HCT116 (cell line): ENCODE measurements around the gene C9orf152. TPM values are rescaled to one million over a fixed set of nuclear protein-coding genes. Genes with fewer than 3 reads are reported as not detected.

Source experiments
- ATAC-seq: fragments of 200-7000 bp; cut with Tn5 transposase; 2 replicates; pipeline ENCODE4 v1.9.1; 2020; ENCODE audit warnings: mild to moderate bottlenecking, moderate library complexity
- BruUV-seq: library from RNA; stranded (reverse); fragments of 400-500 nt; replicated peaks from 2 replicates; lab custom pipeline; 2021; lab: Mats Ljungman, UMichigan
- CTCF ChIA-PET: fragments of 300-600 bp; sonication (Branson Sonifier 250); formaldehyde crosslinking; loops from one replicate; lab custom pipeline; 2021; ENCODE audit warnings: antibody characterized with exemption; lab: Charles Lee
- POLR2A ChIA-PET: fragments of 300-600, 350-600 bp; sonication (Branson Sonifier 250); formaldehyde crosslinking; loops from one replicate; lab custom pipeline; 2021; ENCODE audit warnings: antibody characterized with exemption; lab: Charles Lee
- RAD21 ChIA-PET, 2 experiments: fragments of 300-600 bp; sonication (Branson Sonifier 250); formaldehyde crosslinking; loops; one replicate each; lab custom pipeline; 2023; ENCODE audit warnings: low total read pairs in 2 of 2; ENCODE audit not compliant: uncharacterized antibody in 2 of 2, unreplicated experiment in 2 of 2, low non-redundant PET in 1 of 2; lab: Charles Lee
- DNase-seq: peaks from one replicate; pipeline ENCODE4 v3.0.0-alpha.2; 2010; ENCODE audit warnings: low read depth, low spot score
- H2AFZ ChIP-seq: fragments of 200-600 bp; shearing (Covaris generic), sonication (generic); 2 replicates; pipeline ENCODE4 v1.6.1; 2017; ENCODE audit warnings: low read depth, mixed run types, mixed read lengths, antibody characterized with exemption, low read length; ENCODE audit not compliant: poor library complexity, severe bottlenecking
- H3K27ac ChIP-seq: 2 replicates; pipeline ENCODE4 v1.5.1; 2012; ENCODE audit warnings: low read depth, low read length
- H3K27me3 ChIP-seq: fragments of 200-600 bp; sonication (generic); 2 replicates; pipeline ENCODE4 v1.6.1; 2016; ENCODE audit warnings: mixed run types, low read length, mixed read lengths; ENCODE audit not compliant: insufficient read depth
- H3K36me3 ChIP-seq, 2 experiments: fragments of 200-500 bp in 1 of 2; fragments of 200-600 bp in 1 of 2; sonication (Bioruptor generic) in 1 of 2; sonication (generic) in 1 of 2; 2 replicates each; pipeline versions ENCODE4 v1.5.1 to v1.6.1; 2014 to 2016; ENCODE audit warnings: low read length in 2 of 2, inconsistent platforms in 1 of 2, mixed read lengths in 1 of 2, mixed run types in 1 of 2; ENCODE audit not compliant: insufficient read depth in 2 of 2, control insufficient read depth in 1 of 2
- H3K4me1 ChIP-seq, 2 experiments: fragments of 200-600 bp in 1 of 2; sonication (generic) in 1 of 2; 2 replicates each; pipeline versions ENCODE4 v1.5.1 to v1.6.1; 2012 to 2017; ENCODE audit warnings: low read length in 2 of 2, inconsistent platforms in 1 of 2, mild to moderate bottlenecking in 1 of 2, mixed read lengths in 1 of 2, mixed run types in 1 of 2, moderate library complexity in 1 of 2; ENCODE audit not compliant: insufficient read depth in 2 of 2, control insufficient read depth in 1 of 2
- H3K4me2 ChIP-seq: fragments of 200-600 bp; sonication (generic); 2 replicates; pipeline ENCODE4 v1.6.1; 2017; ENCODE audit warnings: mixed run types, low read length, mixed read lengths
- H3K4me3 ChIP-seq, 2 experiments: fragments of 200-600 bp in 1 of 2; sonication (generic) in 1 of 2; replicated peaks in 1 of 2; 2 replicates each; pipeline ENCODE4 v1.5.1; 2011 to 2016; ENCODE audit warnings: low read length in 2 of 2, control low read depth in 1 of 2, low read depth in 1 of 2, mild to moderate bottlenecking in 1 of 2, mixed read lengths in 1 of 2, mixed run types in 1 of 2
- H3K79me2 ChIP-seq: fragments of 200-600 bp; sonication (generic); 2 replicates; pipeline ENCODE4 v1.6.1; 2017; ENCODE audit warnings: mild to moderate bottlenecking, mixed run types, low read length, moderate library complexity, mixed read lengths; ENCODE audit not compliant: insufficient read depth
- H3K9ac ChIP-seq: fragments of 200-600 bp; sonication (generic); 2 replicates; pipeline ENCODE4 v1.6.1; 2016; ENCODE audit warnings: low read length, mixed read lengths
- H3K9me2 ChIP-seq: fragments of 200-600 bp; sonication (generic), shearing (Covaris generic); 2 replicates; pipeline ENCODE4 v1.6.1; 2017; ENCODE audit warnings: mixed run types, mild to moderate bottlenecking, moderate library complexity; ENCODE audit not compliant: insufficient read depth
- H3K9me3 ChIP-seq, 2 experiments: fragments of 200-500 bp in 1 of 2; fragments of 200-600 bp in 1 of 2; sonication (Bioruptor generic) in 1 of 2; sonication (generic) in 1 of 2; 2 replicates each; pipeline ENCODE4 v1.6.1; 2014 to 2017; ENCODE audit warnings: low read length in 2 of 2, mixed read lengths in 2 of 2, inconsistent platforms in 1 of 2, low read depth in 1 of 2, mild to moderate bottlenecking in 1 of 2, mixed run types in 1 of 2, moderate library complexity in 1 of 2; ENCODE audit not compliant: control insufficient read depth in 1 of 2, insufficient read depth in 1 of 2
- H4K20me1 ChIP-seq: fragments of 200-600 bp; sonication (generic), shearing (Covaris generic); 2 replicates; pipeline ENCODE4 v1.6.1; 2017; ENCODE audit warnings: mixed run types, mild to moderate bottlenecking, moderate library complexity; ENCODE audit not compliant: insufficient read depth
- CBX3 ChIP-seq: IDR thresholded peaks from 2 replicates; pipeline ENCODE4 v1.6.1; 2012; ENCODE audit warnings: low read depth
- CEBPB ChIP-seq: IDR thresholded peaks from 2 replicates; pipeline ENCODE4 v1.6.1; 2012; ENCODE audit warnings: low read depth
- EGR1 ChIP-seq: IDR thresholded peaks from 2 replicates; pipeline ENCODE4 v1.6.1; 2012; ENCODE audit warnings: low read depth
- ELF1 ChIP-seq: IDR thresholded peaks from 2 replicates; pipeline ENCODE4 v1.6.1; 2012; ENCODE audit warnings: low read depth, borderline replicate concordance
- EZH2phosphoT487 ChIP-seq: fragments of 200-600 bp; IDR thresholded peaks from 2 replicates; pipeline ENCODE4 v1.6.1; 2018; ENCODE audit warnings: antibody characterized with exemption, borderline replicate concordance
- FOSL1 ChIP-seq: IDR thresholded peaks from 2 replicates; pipeline ENCODE4 v1.6.1; 2012; ENCODE audit warnings: low read depth
- JUND ChIP-seq: IDR thresholded peaks from 2 replicates; pipeline ENCODE4 v1.6.1; 2012
- POLR2A ChIP-seq: IDR thresholded peaks from 2 replicates; pipeline ENCODE4 v1.7.0; 2011; ENCODE audit warnings: borderline replicate concordance; ENCODE audit not compliant: insufficient read depth, insufficient read length; ENCODE audit errors: extremely low read depth
- POLR2AphosphoS5 ChIP-seq: IDR thresholded peaks from 2 replicates; pipeline ENCODE4 v1.6.1; 2011; ENCODE audit warnings: mild to moderate bottlenecking, low read depth, low read length, moderate library complexity
- RAD21 ChIP-seq: IDR thresholded peaks from 2 replicates; pipeline ENCODE4 v1.6.1; 2012; ENCODE audit warnings: low read depth, mild to moderate bottlenecking
- SIN3A ChIP-seq: IDR thresholded peaks from 2 replicates; pipeline ENCODE4 v1.6.1; 2012; ENCODE audit warnings: low read depth
- TCF7L2 ChIP-seq: IDR thresholded peaks from 2 replicates; pipeline ENCODE4 v1.7.0; 2011; ENCODE audit warnings: borderline replicate concordance, inconsistent platforms; ENCODE audit not compliant: insufficient read depth, insufficient read length; ENCODE audit errors: extremely low read depth
- YY1 ChIP-seq: IDR thresholded peaks from 2 replicates; pipeline ENCODE4 v1.6.1; 2011; ENCODE audit warnings: low read length, low read depth, moderate library complexity, mild to moderate bottlenecking; ENCODE audit not compliant: insufficient replicate concordance; ENCODE audit errors: extremely low read depth
- ZFX ChIP-seq: fragments of 450-650 bp; IDR thresholded peaks from 2 replicates; pipeline ENCODE4 v1.6.1; 2017
- intact Hi-C: fragments of 100-400 bp; cut with micrococcal nuclease; formaldehyde crosslinking; loops from 2 replicates; pipeline ENCODE4 v1.10.0; 2022
- total RNA-seq: library from RNA; stranded (reverse); gene quantifications from one replicate; pipeline ENCODE4 v1.2.1, GENCODE V29; 2021; ENCODE audit not compliant: unreplicated experiment
- TF ChIP-seq, protein P1 (sequence below): IDR thresholded peaks from 2 replicates; pipeline ENCODE4 v1.6.1; 2012
- TF ChIP-seq, protein P2 (sequence below): IDR thresholded peaks from 2 replicates; pipeline ENCODE4 v1.6.1; 2012; ENCODE audit warnings: low read depth
- TF ChIP-seq, protein P3 (sequence below): IDR thresholded peaks from 2 replicates; pipeline ENCODE4 v1.6.1; 2011; ENCODE audit warnings: mild to moderate bottlenecking, low read length, moderate library complexity; ENCODE audit not compliant: insufficient replicate concordance; ENCODE audit errors: extremely low read depth

Gene C9orf152
- total RNA-seq, 1 experiment from 2014 or later: not detected

DNA sequence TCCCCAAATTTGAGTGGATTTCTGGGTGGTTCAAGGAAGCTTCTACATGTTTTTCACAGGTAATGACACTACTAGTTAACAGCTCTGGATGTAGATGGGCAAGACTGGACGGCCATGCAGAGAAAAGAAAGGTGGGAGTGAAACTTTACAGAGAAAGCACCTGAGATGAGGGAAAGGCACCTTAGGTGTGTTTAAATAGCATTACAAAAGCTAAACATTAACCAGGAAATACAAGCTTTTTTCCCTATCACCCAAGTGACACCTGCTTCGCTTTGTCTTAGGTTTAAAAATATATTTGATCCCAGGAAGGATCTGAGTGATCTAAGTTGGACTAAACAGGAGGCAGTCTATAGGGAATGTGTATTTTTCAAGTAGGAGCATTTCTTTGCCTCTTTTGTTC lies 8.3 kb downstream of the C9orf152 start:
- POLR2A ChIA-PET: no interaction called here
- no peak overlapping the region for H3K4me2 ChIP-seq
- no peak for ATAC-seq
- intact Hi-C loops: no loop called here
- no peak for DNase-seq
- BruUV-seq: no TSS peak
- no peaks in the 10 kb centered on the region for H3K79me2 ChIP-seq
- CTCF ChIA-PET: no interaction called here
- H3K27me3 ChIP-seq: no peaks in the 10 kb centered on the region; the same call in 1 of the 2 replicates
- no peak overlapping the region for H3K9ac ChIP-seq
- TF ChIP-seq EZH2phosphoT487 (no peak), POLR2AphosphoS5 (no peak), FOSL1 (no peak), CEBPB (no peak), JUND (no peak), ELF1 (no peak), POLR2A (no peak), SIN3A (no peak), RAD21 (no peak), YY1 (no peak), CBX3 (no peak), ZFX (no peak), TCF7L2 (no peak), EGR1 (no peak)
- TF ChIP-seq, protein P1, sequence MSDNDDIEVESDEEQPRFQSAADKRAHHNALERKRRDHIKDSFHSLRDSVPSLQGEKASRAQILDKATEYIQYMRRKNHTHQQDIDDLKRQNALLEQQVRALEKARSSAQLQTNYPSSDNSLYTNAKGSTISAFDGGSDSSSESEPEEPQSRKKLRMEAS: no peak
- TF ChIP-seq, protein P2, sequence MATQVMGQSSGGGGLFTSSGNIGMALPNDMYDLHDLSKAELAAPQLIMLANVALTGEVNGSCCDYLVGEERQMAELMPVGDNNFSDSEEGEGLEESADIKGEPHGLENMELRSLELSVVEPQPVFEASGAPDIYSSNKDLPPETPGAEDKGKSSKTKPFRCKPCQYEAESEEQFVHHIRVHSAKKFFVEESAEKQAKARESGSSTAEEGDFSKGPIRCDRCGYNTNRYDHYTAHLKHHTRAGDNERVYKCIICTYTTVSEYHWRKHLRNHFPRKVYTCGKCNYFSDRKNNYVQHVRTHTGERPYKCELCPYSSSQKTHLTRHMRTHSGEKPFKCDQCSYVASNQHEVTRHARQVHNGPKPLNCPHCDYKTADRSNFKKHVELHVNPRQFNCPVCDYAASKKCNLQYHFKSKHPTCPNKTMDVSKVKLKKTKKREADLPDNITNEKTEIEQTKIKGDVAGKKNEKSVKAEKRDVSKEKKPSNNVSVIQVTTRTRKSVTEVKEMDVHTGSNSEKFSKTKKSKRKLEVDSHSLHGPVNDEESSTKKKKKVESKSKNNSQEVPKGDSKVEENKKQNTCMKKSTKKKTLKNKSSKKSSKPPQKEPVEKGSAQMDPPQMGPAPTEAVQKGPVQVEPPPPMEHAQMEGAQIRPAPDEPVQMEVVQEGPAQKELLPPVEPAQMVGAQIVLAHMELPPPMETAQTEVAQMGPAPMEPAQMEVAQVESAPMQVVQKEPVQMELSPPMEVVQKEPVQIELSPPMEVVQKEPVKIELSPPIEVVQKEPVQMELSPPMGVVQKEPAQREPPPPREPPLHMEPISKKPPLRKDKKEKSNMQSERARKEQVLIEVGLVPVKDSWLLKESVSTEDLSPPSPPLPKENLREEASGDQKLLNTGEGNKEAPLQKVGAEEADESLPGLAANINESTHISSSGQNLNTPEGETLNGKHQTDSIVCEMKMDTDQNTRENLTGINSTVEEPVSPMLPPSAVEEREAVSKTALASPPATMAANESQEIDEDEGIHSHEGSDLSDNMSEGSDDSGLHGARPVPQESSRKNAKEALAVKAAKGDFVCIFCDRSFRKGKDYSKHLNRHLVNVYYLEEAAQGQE: no peak
- TF ChIP-seq, protein P3, sequence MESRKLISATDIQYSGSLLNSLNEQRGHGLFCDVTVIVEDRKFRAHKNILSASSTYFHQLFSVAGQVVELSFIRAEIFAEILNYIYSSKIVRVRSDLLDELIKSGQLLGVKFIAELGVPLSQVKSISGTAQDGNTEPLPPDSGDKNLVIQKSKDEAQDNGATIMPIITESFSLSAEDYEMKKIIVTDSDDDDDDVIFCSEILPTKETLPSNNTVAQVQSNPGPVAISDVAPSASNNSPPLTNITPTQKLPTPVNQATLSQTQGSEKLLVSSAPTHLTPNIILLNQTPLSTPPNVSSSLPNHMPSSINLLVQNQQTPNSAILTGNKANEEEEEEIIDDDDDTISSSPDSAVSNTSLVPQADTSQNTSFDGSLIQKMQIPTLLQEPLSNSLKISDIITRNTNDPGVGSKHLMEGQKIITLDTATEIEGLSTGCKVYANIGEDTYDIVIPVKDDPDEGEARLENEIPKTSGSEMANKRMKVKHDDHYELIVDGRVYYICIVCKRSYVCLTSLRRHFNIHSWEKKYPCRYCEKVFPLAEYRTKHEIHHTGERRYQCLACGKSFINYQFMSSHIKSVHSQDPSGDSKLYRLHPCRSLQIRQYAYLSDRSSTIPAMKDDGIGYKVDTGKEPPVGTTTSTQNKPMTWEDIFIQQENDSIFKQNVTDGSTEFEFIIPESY: no peak
- H2AFZ ChIP-seq: no peak overlapping the region
- H3K4me1 ChIP-seq: peaks cover 4 to 5% of the 10 kb centered on the region in 2 experiments; a peak in 3 of 4 replicates
- no peak overlapping the region for H3K4me3 ChIP-seq
- no peaks in the 10 kb centered on the region for H3K9me3 ChIP-seq
- H3K9me2 ChIP-seq: no peaks in the 10 kb centered on the region
- no peaks in the 10 kb centered on the region for H3K36me3 ChIP-seq
- no peaks in the 10 kb centered on the region for H4K20me1 ChIP-seq
- no peak overlapping the region for H3K27ac ChIP-seq
- RAD21 ChIA-PET: no interaction called here
